ENCODE data around the gene DIPK1C. TPM values are rescaled to one million over a fixed set of nuclear protein-coding genes. Genes with fewer than 3 reads are reported as not detected.

DIPK1C gene
- polyA plus RNA-seq, 4 donors = 0.10 to 0.43 TPM; not detected in 2

DNA sequence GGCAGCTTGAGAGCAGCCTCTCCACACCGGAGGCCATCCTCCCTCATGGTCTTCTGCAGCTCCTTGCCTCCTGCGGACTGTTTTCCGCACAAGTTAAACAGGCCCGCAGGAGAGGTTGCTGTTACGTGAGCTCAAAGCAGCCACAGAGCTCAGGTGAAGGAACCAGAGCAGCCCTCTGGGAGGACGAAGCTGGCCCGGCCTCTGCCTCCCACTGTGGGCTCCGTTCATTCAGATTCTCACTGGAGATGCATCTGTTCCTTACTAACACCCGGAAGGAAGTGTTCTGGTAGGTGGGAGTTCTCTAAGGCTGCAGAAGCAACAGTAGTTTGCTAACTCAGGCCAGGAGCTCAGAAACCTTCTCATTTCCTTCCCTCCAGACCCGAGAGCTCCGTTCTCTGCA is 10.9 kb downstream of the DIPK1C start:
- Histone ChIP-seq H3K4me3 (ENCODE audit: low read depth in 1 of 3, low read length in 3 of 3) (no peak overlapping the region), H3K9me3 (ENCODE audit: control insufficient read depth in 2 of 2, insufficient read depth in 1 of 2, low read depth in 1 of 2, low read length in 1 of 2) (no peaks in the 10 kb centered on the region), H3K36me3 (ENCODE audit: control insufficient read depth in 3 of 3, insufficient read depth in 2 of 3, low read depth in 1 of 3, low read length in 3 of 3) (no peaks in the 10 kb centered on the region), H3K27me3 (ENCODE audit: control insufficient read depth in 3 of 3, insufficient read depth in 3 of 3, low read length in 3 of 3) (peaks cover 0 to 2% (median 0%) of the 10 kb centered on the region in 3 donors), H3K27ac (ENCODE audit: low read depth in 1 of 3, low read length in 2 of 3) (no peak overlapping the region), H3K4me1 (ENCODE audit: control insufficient read depth in 3 of 3, insufficient read depth in 2 of 3, low read depth in 1 of 3, low read length in 2 of 3) (peaks cover 0 to 4% (median 3%) of the 10 kb centered on the region in 3 donors)
- WGBS, 3 donors = 83 to 88% (median 83%) methylated on average over 11 of the region's 11 CpGs
- FAIRE-seq (no peak), DNase-seq (no peak)

DNA sequence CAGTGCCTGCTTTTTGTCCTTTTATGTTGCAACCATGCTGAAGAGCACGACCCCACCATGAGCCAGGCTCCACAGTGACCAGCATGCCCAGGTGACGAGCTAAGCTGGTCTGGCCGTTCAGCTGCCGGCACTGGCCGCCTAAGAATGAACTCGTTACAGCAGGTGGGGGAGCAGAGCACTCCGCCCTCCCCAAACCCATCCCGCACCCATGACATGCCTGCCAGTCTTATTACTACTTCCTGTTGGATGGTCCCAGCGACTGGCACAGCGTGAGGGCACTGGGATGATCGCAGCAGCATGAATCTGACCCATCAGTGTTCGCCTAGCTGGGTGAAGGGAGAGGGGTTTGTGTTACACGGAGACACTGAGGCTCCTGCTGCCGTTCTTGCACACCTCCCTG is 11.5 kb downstream of the DIPK1C start:
- 80 to 87% (median 84%) methylated on average over 14 of the region's 14 CpGs for WGBS, 3 donors
- no peak for FAIRE-seq

DNA sequence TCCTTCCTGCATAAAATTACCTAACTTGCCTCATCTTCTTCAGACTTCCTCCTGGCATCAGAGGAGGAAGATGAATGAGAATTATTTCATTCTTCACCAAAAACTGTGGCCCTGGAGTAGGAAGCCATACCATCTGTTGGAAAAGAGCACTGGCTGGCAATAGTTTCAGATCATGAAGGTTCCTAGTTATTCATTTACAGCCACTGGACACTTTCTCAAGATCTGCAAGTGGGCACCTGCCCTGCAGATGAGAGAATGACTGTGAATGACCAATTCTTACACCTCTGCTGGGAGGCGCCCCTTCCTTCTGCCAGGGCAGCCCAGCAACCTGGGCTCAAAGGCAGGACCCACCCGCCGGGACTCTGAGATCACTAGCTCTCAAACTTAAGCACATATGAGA is 13.0 kb downstream of the DIPK1C start:
- H3K27ac ChIP-seq (ENCODE audit: low read depth in 1 of 3, low read length in 2 of 3) = no peak overlapping the region
- H3K4me3 ChIP-seq (ENCODE audit: low read depth in 1 of 3, low read length in 3 of 3) = no peak overlapping the region
- no peaks in the 10 kb centered on the region for H3K4me1 ChIP-seq (ENCODE audit: control insufficient read depth in 3 of 3, insufficient read depth in 2 of 3, low read depth in 1 of 3, low read length in 2 of 3)
- no peaks in the 10 kb centered on the region for H3K9me3 ChIP-seq (ENCODE audit: control insufficient read depth in 2 of 2, insufficient read depth in 1 of 2, low read depth in 1 of 2, low read length in 1 of 2)
- WGBS, 3 donors = 68 to 86% (median 74%) methylated on average over 3 of the region's 3 CpGs
- H3K36me3 ChIP-seq (ENCODE audit: control insufficient read depth in 3 of 3, insufficient read depth in 2 of 3, low read depth in 1 of 3, low read length in 3 of 3) = no peaks in the 10 kb centered on the region
- FAIRE-seq (no peak), DNase-seq (no peak)
- H3K27me3 ChIP-seq (ENCODE audit: control insufficient read depth in 3 of 3, insufficient read depth in 3 of 3, low read length in 3 of 3) = peaks cover 0 to 2% (median 0%) of the 10 kb centered on the region in 3 donors

More for the DNA sequence above, 11.5 kb downstream of the DIPK1C start:
- Histone ChIP-seq H3K9me3 (ENCODE audit: control insufficient read depth in 2 of 2, insufficient read depth in 1 of 2, low read depth in 1 of 2, low read length in 1 of 2) (no peaks in the 10 kb centered on the region), H3K27me3 (ENCODE audit: control insufficient read depth in 3 of 3, insufficient read depth in 3 of 3, low read length in 3 of 3) (peaks cover 0 to 2% (median 0%) of the 10 kb centered on the region in 3 donors), H3K4me3 (ENCODE audit: low read depth in 1 of 3, low read length in 3 of 3) (no peak overlapping the region), H3K27ac (ENCODE audit: low read depth in 1 of 3, low read length in 2 of 3) (no peak overlapping the region), H3K4me1 (ENCODE audit: control insufficient read depth in 3 of 3, insufficient read depth in 2 of 3, low read depth in 1 of 3, low read length in 2 of 3) (no peaks in the 10 kb centered on the region), H3K36me3 (ENCODE audit: control insufficient read depth in 3 of 3, insufficient read depth in 2 of 3, low read depth in 1 of 3, low read length in 3 of 3) (no peaks in the 10 kb centered on the region)
- DNase-seq = no peak

DNA sequence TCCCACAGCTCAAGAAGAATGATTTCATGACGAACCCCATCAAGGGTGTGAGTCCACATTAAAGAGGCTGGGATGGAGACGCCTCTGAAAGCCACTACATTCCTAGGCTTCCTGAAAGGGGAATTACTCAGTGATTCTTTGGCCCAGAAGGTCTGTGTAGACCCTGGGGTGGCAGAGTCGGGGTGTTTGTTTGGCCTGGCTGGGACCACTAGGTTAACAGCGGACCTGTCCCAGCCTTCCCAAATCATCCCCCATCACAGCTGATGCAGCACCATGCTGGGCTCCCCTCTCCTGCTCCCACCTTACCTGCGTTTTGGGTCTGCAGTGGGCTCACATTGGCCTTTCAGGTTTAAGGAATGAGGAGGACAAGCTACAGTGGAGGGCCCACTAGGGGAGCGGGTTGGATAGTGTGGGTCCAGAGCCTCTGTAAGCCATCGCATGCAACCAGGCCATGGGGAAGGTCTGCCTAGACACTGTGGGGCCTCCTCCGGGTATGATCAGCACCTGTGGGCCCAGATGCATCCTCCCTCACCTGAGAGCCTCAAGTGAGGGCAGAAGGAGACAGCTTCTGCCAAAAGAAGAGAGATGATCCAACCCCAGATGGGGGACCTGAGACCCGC is 16.2 kb downstream of the DIPK1C start:
- no peak for DNase-seq
- no peak overlapping the region for H3K27ac ChIP-seq (ENCODE audit: low read depth in 1 of 3, low read length in 2 of 3)
- H3K9me3 ChIP-seq (ENCODE audit: control insufficient read depth in 2 of 2, insufficient read depth in 1 of 2, low read depth in 1 of 2, low read length in 1 of 2) = no peaks in the 10 kb centered on the region
- H3K4me3 ChIP-seq (ENCODE audit: low read depth in 1 of 3, low read length in 3 of 3) = no peak overlapping the region
- FAIRE-seq = no peak
- 92 to 96% (median 93%) methylated on average over 9 of the region's 9 CpGs for WGBS, 3 donors
- no peaks in the 10 kb centered on the region for H3K4me1 ChIP-seq (ENCODE audit: control insufficient read depth in 3 of 3, insufficient read depth in 2 of 3, low read depth in 1 of 3, low read length in 2 of 3)
- H3K27me3 ChIP-seq (ENCODE audit: control insufficient read depth in 3 of 3, insufficient read depth in 3 of 3, low read length in 3 of 3) = peaks cover 0 to 8% (median 0%) of the 10 kb centered on the region in 3 donors
- no peaks in the 10 kb centered on the region for H3K36me3 ChIP-seq (ENCODE audit: control insufficient read depth in 3 of 3, insufficient read depth in 2 of 3, low read depth in 1 of 3, low read length in 3 of 3)

DNA sequence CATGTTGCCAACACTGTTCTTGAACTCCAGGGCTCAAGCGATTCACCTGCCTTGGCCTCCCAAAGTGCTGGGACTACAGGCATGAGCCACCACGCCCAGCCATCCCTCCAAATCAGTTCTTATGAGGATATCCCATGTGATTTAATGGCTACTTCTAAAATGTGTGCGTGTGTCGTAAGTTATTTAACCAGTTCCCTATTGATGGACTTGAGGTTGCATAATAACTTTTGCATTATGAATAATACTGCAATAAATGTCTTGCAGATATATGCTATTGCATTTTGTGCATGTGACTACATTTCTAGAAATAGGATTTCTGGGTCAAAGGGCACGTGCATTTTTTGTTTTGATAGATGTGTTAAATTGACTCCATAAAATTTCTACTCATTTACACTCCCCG is 19.0 kb downstream of the DIPK1C start:
- no peak overlapping the region for H3K4me3 ChIP-seq (ENCODE audit: low read depth in 1 of 3, low read length in 3 of 3)
- peaks cover 0 to 6% (median 0%) of the 10 kb centered on the region in 3 donors for H3K27me3 ChIP-seq (ENCODE audit: control insufficient read depth in 3 of 3, insufficient read depth in 3 of 3, low read length in 3 of 3)
- H3K36me3 ChIP-seq (ENCODE audit: control insufficient read depth in 3 of 3, insufficient read depth in 2 of 3, low read depth in 1 of 3, low read length in 3 of 3) = no peaks in the 10 kb centered on the region
- 86 to 87% (median 86%) methylated on average over 6 of the region's 6 CpGs for WGBS, 3 donors
- DNase-seq (no peak), FAIRE-seq (no peak)
- no peaks in the 10 kb centered on the region for H3K9me3 ChIP-seq (ENCODE audit: control insufficient read depth in 2 of 2, insufficient read depth in 1 of 2, low read depth in 1 of 2, low read length in 1 of 2)
- H3K27ac ChIP-seq (ENCODE audit: low read depth in 1 of 3, low read length in 2 of 3) = no peak overlapping the region
- no peaks in the 10 kb centered on the region for H3K4me1 ChIP-seq (ENCODE audit: control insufficient read depth in 3 of 3, insufficient read depth in 2 of 3, low read depth in 1 of 3, low read length in 2 of 3)

DNA sequence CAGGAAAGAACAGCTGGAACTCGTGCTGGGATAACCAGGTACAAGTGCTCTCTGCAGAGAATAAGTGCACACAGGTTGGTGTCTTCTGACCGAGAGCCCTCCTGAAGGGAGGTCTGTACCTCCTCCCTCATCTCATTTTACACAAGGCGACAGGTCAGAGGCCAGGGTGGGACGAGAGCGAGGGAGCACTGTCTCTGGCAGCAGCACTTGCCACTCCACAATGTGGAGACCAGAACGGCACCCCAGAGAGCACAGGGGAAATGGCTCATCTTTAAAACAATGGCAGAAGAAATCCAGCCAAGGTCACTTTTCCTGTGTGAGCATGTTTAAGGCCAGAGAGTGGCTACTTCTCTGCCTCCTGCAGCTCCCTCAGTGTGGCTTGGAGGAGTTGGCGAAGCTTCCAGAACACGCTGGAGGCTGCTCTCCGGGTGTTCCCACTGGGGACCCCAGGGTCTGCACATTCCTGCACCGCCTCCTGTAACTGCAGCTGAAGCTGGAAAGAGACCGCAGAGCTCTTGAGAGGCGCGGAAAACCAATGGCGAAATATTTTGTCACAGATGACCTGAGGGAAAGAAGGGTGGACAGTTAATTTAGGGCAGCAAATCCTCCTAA is 20.8 kb downstream of the DIPK1C start:
- Histone ChIP-seq H3K36me3 (ENCODE audit: control insufficient read depth in 3 of 3, insufficient read depth in 2 of 3, low read depth in 1 of 3, low read length in 3 of 3) (no peaks in the 10 kb centered on the region), H3K4me3 (ENCODE audit: low read depth in 1 of 3, low read length in 3 of 3) (no peak overlapping the region), H3K27ac (ENCODE audit: low read depth in 1 of 3, low read length in 2 of 3) (no peak overlapping the region), H3K4me1 (ENCODE audit: control insufficient read depth in 3 of 3, insufficient read depth in 2 of 3, low read depth in 1 of 3, low read length in 2 of 3) (no peaks in the 10 kb centered on the region), H3K27me3 (ENCODE audit: control insufficient read depth in 3 of 3, insufficient read depth in 3 of 3, low read length in 3 of 3) (peaks cover 0 to 6% (median 0%) of the 10 kb centered on the region in 3 donors), H3K9me3 (ENCODE audit: control insufficient read depth in 2 of 2, insufficient read depth in 1 of 2, low read depth in 1 of 2, low read length in 1 of 2) (no peaks in the 10 kb centered on the region)
- DNase-seq (no peak), FAIRE-seq (no peak)
- 77 to 93% (median 87%) methylated on average over 14 of the region's 14 CpGs for WGBS, 3 donors

DNA sequence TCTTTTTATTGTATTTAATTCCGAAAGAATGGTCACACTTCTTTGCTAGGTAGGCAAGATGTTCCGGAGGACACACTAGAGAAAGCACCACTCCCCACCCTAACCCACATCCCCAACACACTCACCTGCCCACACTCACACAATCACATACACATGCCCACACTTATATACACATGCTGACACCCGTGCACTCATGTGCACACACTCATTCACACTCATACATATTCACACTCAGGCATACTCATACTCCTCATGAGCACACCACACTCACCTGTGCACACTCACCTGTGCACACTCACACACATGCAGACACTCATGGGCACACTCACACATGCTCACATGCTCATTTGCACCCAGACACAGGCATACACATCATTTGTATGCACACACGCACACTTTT is 21.4 kb downstream of the DIPK1C start:
- Histone ChIP-seq H3K4me1 (ENCODE audit: control insufficient read depth in 3 of 3, insufficient read depth in 2 of 3, low read depth in 1 of 3, low read length in 2 of 3) (no peaks in the 10 kb centered on the region), H3K27ac (ENCODE audit: low read depth in 1 of 3, low read length in 2 of 3) (no peak overlapping the region), H3K4me3 (ENCODE audit: low read depth in 1 of 3, low read length in 3 of 3) (no peak overlapping the region), H3K9me3 (ENCODE audit: control insufficient read depth in 2 of 2, insufficient read depth in 1 of 2, low read depth in 1 of 2, low read length in 1 of 2) (no peaks in the 10 kb centered on the region), H3K27me3 (ENCODE audit: control insufficient read depth in 3 of 3, insufficient read depth in 3 of 3, low read length in 3 of 3) (peaks cover 0 to 6% (median 0%) of the 10 kb centered on the region in 3 donors), H3K36me3 (ENCODE audit: control insufficient read depth in 3 of 3, insufficient read depth in 2 of 3, low read depth in 1 of 3, low read length in 3 of 3) (no peaks in the 10 kb centered on the region)
- WGBS, 3 donors = 73 to 79% (median 78%) methylated on average over 4 of the region's 4 CpGs
- DNase-seq = no peak
- FAIRE-seq = no peak

DNA sequence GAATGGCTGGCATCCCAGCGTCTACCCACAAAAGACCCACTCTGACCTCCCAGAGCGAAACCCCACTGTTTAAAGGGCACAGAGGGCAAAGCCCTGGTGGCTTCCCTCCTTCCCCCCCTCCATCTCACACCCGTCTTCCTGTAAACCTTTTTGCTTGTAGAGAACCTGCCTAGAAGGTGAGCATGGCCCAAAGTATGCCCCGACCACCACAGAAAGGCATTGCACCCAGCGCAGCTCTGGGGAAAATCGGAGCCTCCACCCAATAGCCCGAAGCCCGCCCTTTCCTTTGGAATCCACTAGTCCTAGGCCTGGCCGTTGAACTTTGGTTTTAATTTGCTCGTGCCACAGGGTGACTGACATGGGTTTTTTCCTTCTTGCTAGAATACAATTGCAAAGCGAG is 22.6 kb downstream of the DIPK1C start:
- Histone ChIP-seq H3K4me3 (ENCODE audit: low read depth in 1 of 3, low read length in 3 of 3) (no peak overlapping the region), H3K27ac (ENCODE audit: low read depth in 1 of 3, low read length in 2 of 3) (no peak overlapping the region), H3K27me3 (ENCODE audit: control insufficient read depth in 3 of 3, insufficient read depth in 3 of 3, low read length in 3 of 3) (peaks cover 0 to 6% (median 0%) of the 10 kb centered on the region in 3 donors), H3K9me3 (ENCODE audit: control insufficient read depth in 2 of 2, insufficient read depth in 1 of 2, low read depth in 1 of 2, low read length in 1 of 2) (no peaks in the 10 kb centered on the region), H3K36me3 (ENCODE audit: control insufficient read depth in 3 of 3, insufficient read depth in 2 of 3, low read depth in 1 of 3, low read length in 3 of 3) (no peaks in the 10 kb centered on the region), H3K4me1 (ENCODE audit: control insufficient read depth in 3 of 3, insufficient read depth in 2 of 3, low read depth in 1 of 3, low read length in 2 of 3) (no peaks in the 10 kb centered on the region)
- no peak for DNase-seq
- FAIRE-seq = no peak
- WGBS, 3 donors = 85 to 91% (median 89%) methylated on average over 11 of the region's 11 CpGs
